Fibroblast of lung (primary cell): ENCODE data around the gene KIF11.

Experiments
- EZH2 ChIP-seq: IDR thresholded peaks from 2 replicates; pipeline ENCODE4 v1.5.1; 2012; ENCODE audit warnings: low read length, control low read depth, mild to moderate bottlenecking; ENCODE audit errors: missing control alignments
- TF ChIP-seq, protein P1 (sequence below), 2 donors: IDR thresholded peaks in 1 of 2; conservative IDR thresholded peaks in 1 of 2; 1 replicate in 1 of 2; 2 replicates in 1 of 2; pipeline ENCODE4 v1.5.1; 2011 to 2012; ENCODE audit warnings: low read length in 2 of 2, control low read depth in 1 of 2, inconsistent platforms in 1 of 2, low read depth in 1 of 2, mild to moderate bottlenecking in 1 of 2

- TF ChIP-seq, protein P1, sequence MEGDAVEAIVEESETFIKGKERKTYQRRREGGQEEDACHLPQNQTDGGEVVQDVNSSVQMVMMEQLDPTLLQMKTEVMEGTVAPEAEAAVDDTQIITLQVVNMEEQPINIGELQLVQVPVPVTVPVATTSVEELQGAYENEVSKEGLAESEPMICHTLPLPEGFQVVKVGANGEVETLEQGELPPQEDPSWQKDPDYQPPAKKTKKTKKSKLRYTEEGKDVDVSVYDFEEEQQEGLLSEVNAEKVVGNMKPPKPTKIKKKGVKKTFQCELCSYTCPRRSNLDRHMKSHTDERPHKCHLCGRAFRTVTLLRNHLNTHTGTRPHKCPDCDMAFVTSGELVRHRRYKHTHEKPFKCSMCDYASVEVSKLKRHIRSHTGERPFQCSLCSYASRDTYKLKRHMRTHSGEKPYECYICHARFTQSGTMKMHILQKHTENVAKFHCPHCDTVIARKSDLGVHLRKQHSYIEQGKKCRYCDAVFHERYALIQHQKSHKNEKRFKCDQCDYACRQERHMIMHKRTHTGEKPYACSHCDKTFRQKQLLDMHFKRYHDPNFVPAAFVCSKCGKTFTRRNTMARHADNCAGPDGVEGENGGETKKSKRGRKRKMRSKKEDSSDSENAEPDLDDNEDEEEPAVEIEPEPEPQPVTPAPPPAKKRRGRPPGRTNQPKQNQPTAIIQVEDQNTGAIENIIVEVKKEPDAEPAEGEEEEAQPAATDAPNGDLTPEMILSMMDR (conservative IDR thresholded peaks at IDR 0.05 in 1 of 2, IDR thresholded peaks at IDR 0.05 in 1 of 2; ENCODE audit: low read depth in 1 of 2, low read length in 2 of 2), result no peak
- no peak for TF ChIP-seq EZH2
Observed at GRCh38 chr10:92638037-92638436, 45.1 kb downstream of the KIF11 start.
